Stimulated activated CD8-positive, alpha-beta memory T cell treated with anti-CD3 and anti-CD28 coated beads, Interleukin-7, amount 100 ng/mL, for 48 hours (primary cell): ENCODE results near the gene EZH1.
A peak's percentile ranks its signal among the peaks of the same experiment; 100 is the strongest.

Experiments used
- DNase-seq, 2 donors: peaks; one replicate each; pipeline ENCODE4 v3.0.0-alpha.2; 2020; ENCODE audit warnings: low read depth in 1 of 2; ENCODE audit errors: extremely low read depth in 1 of 2

The EZH1 gene

GRCh38 chr17:42685831-42686230 lies 59.0 kb downstream of the EZH1 start:
- DNase-seq = no peak

GRCh38 chr17:42684929-42685556 lies 59.8 kb downstream of the EZH1 start:
- no peak for DNase-seq

GRCh38 chr17:42683407-42684034 lies 61.3 kb downstream of the EZH1 start:
- DNase-seq = no peak

- DNase-seq = no peak
These were observed 62.0 kb downstream of the EZH1 start for GRCh38 chr17:42682722-42683403.

- no peak for DNase-seq
These were observed 62.7 kb downstream of the EZH1 start, which contains the start of gene CNTNAP1 for GRCh38 chr17:42681976-42682721. Gene CNTNAP1, plus strand, starts transcription at chr17:42682531. Its CDS starts 299 bp downstream, at chr17:42682830.

- no peak for DNase-seq
These were observed 64.5 kb downstream of the EZH1 start for GRCh38 chr17:42680331-42680808.

GRCh38 chr17:42679492-42680330 lies 65.1 kb downstream of the EZH1 start:
- peak in 1 of 2 donors; percentile 58 for DNase-seq

GRCh38 chr17:42678951-42679491 lies 65.8 kb downstream of the EZH1 start:
- DNase-seq = no peak

- peak in 1 of 2 donors; percentile 53 for DNase-seq
These were observed 66.7 kb downstream of the EZH1 start for GRCh38 chr17:42677921-42678781.

- peak; percentile 94 to 99 for DNase-seq
These were observed 67.6 kb downstream of the EZH1 start for GRCh38 chr17:42677012-42677857.

GRCh38 chr17:42676424-42677011 lies 68.3 kb downstream of the EZH1 start, which contains the start of gene PLEKHH3:
Gene PLEKHH3, minus strand, starts transcription at chr17:42676994. Its CDS starts 431 bp downstream, at chr17:42676563.
- DNase-seq = no peak

- no peak for DNase-seq
These were observed 68.8 kb downstream of the EZH1 start for GRCh38 chr17:42675965-42676423.

GRCh38 chr17:42675348-42675964 lies 69.4 kb downstream of the EZH1 start:
- DNase-seq = no peak

GRCh38 chr17:42674755-42675347 lies 70.0 kb downstream of the EZH1 start:
- no peak for DNase-seq

GRCh38 chr17:42673885-42674754 lies 70.7 kb downstream of the EZH1 start:
- DNase-seq = no peak
